ENCODE data around the gene ADCY7.

- TF ChIP-seq, protein P1, sequence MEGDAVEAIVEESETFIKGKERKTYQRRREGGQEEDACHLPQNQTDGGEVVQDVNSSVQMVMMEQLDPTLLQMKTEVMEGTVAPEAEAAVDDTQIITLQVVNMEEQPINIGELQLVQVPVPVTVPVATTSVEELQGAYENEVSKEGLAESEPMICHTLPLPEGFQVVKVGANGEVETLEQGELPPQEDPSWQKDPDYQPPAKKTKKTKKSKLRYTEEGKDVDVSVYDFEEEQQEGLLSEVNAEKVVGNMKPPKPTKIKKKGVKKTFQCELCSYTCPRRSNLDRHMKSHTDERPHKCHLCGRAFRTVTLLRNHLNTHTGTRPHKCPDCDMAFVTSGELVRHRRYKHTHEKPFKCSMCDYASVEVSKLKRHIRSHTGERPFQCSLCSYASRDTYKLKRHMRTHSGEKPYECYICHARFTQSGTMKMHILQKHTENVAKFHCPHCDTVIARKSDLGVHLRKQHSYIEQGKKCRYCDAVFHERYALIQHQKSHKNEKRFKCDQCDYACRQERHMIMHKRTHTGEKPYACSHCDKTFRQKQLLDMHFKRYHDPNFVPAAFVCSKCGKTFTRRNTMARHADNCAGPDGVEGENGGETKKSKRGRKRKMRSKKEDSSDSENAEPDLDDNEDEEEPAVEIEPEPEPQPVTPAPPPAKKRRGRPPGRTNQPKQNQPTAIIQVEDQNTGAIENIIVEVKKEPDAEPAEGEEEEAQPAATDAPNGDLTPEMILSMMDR (IDR thresholded peaks at IDR 0.05) = no peak
- no peak for TF ChIP-seq POLR2A (IDR thresholded peaks at IDR 0.05)
- TF ChIP-seq POLR2AphosphoS5 (IDR thresholded peaks at IDR 0.05) = no peak
Observed at GRCh38 chr16:50316102-50316847, 49.9 kb downstream of the ADCY7 start.
